H1 (cell line): ENCODE results near the gene PA2G4. TPM values are rescaled to one million over a fixed set of nuclear protein-coding genes. Genes with fewer than 3 reads are reported as not detected.

ENCODE experiments used
- CTCF ChIA-PET: fragments of 300-600 bp; sonication (Branson Sonifier 250); formaldehyde crosslinking; loops from one replicate; lab custom pipeline; 2021; ENCODE audit not compliant: partially characterized antibody; lab: Charles Lee
- POLR2A ChIA-PET: fragments of 300-600 bp; sonication (Branson Sonifier 250); formaldehyde crosslinking; loops from one replicate; lab custom pipeline; 2021; ENCODE audit warnings: inconsistent platforms; ENCODE audit not compliant: partially characterized antibody; lab: Charles Lee
- DNase-seq, 2 experiments: peaks; one replicate each; pipeline versions ENCODE4 v3.0.0 to v3.0.0-alpha.2; 2010 to 2022; ENCODE audit warnings: low spot score in 2 of 2, low read depth in 1 of 2, mixed read lengths in 1 of 2
- FAIRE-seq: peaks from 2 replicates; lab custom pipeline; 2011; peaks lifted over from hg19 to GRCh38; lab: Jason Lieb, UNC
- H2AFZ ChIP-seq: 2 replicates; pipeline ENCODE4 v1.8.1; 2012; ENCODE audit warnings: low read length, inconsistent platforms
- H2AK5ac ChIP-seq: 2 replicates; pipeline ENCODE4 v1.6.1; 2013; ENCODE audit warnings: low read depth, low read length
- H2BK120ac ChIP-seq: replicated peaks from 2 replicates; pipeline ENCODE3; 2013; ENCODE audit warnings: low read depth, low read length, inconsistent platforms
- H2BK12ac ChIP-seq: 2 replicates; pipeline ENCODE4 v1.6.1; 2013; ENCODE audit warnings: low read depth, low read length
- H2BK15ac ChIP-seq: 2 replicates; pipeline ENCODE4 v1.6.1; 2013; ENCODE audit warnings: low read length
- H2BK20ac ChIP-seq: 2 replicates; pipeline ENCODE4 v1.6.1; 2013; ENCODE audit warnings: low read length
- H2BK5ac ChIP-seq: 2 replicates; pipeline ENCODE4 v1.6.1; 2013; ENCODE audit warnings: low read depth, low read length
- H3K14ac ChIP-seq: 2 replicates; pipeline ENCODE4 v1.6.1; 2013; ENCODE audit warnings: inconsistent platforms; ENCODE audit not compliant: insufficient read length
- H3K18ac ChIP-seq: 2 replicates; pipeline ENCODE4 v1.6.1; 2013; ENCODE audit warnings: low read length; ENCODE audit errors: extremely low read depth
- H3K23ac ChIP-seq: 2 replicates; pipeline ENCODE4 v1.6.1; 2013; ENCODE audit warnings: inconsistent platforms; ENCODE audit not compliant: insufficient read length
- H3K23me2 ChIP-seq: 2 replicates; pipeline ENCODE4 v1.6.1; 2013; ENCODE audit warnings: low read depth, low read length
- H3K27ac ChIP-seq: 2 replicates; pipeline ENCODE4 v1.6.1; 2011; ENCODE audit warnings: low read depth, low read length, inconsistent platforms
- H3K27me3 ChIP-seq, 4 experiments: replicated peaks in 1 of 4; 1 replicate in 1 of 4; 2 replicates in 3 of 4; pipeline versions ENCODE4 v1.6.1 to v1.8.1; 2011 to 2013; ENCODE audit warnings: low read length in 3 of 4, mild to moderate bottlenecking in 3 of 4, inconsistent platforms in 2 of 4, mixed read lengths in 2 of 4, moderate library complexity in 1 of 4; ENCODE audit not compliant: control insufficient read depth in 3 of 4, insufficient read depth in 3 of 4; ENCODE audit errors: extremely low read depth in 1 of 4
- H3K36me3 ChIP-seq, 4 experiments: 2 replicates each; pipeline versions ENCODE4 v1.6.1 to v1.8.1; 2011 to 2013; ENCODE audit warnings: mild to moderate bottlenecking in 4 of 4, low read length in 3 of 4, moderate library complexity in 2 of 4, control low read depth in 1 of 4, inconsistent platforms in 1 of 4; ENCODE audit not compliant: insufficient read depth in 4 of 4, control insufficient read depth in 2 of 4
- H3K4ac ChIP-seq: replicated peaks from 2 replicates; pipeline ENCODE3; 2013; ENCODE audit warnings: low read length, low read depth, mixed read lengths, inconsistent platforms; ENCODE audit not compliant: insufficient read length
- H3K4me1 ChIP-seq, 4 experiments: replicated peaks in 1 of 4; 1 replicate in 1 of 4; 2 replicates in 3 of 4; pipeline versions ENCODE4 v1.6.1 to v1.8.1; 2011 to 2013; ENCODE audit warnings: low read length in 3 of 4, inconsistent platforms in 2 of 4, mixed read lengths in 1 of 4; ENCODE audit not compliant: insufficient read depth in 4 of 4, control insufficient read depth in 3 of 4
- H3K4me2 ChIP-seq, 2 experiments: 2 replicates each; pipeline versions ENCODE4 v1.6.1 to v1.8.1; 2011 to 2013; ENCODE audit warnings: low read depth in 2 of 2, low read length in 2 of 2, control low read depth in 1 of 2, inconsistent platforms in 1 of 2, mild to moderate bottlenecking in 1 of 2; ENCODE audit not compliant: insufficient read depth in 1 of 2
- H3K4me3 ChIP-seq, 4 experiments: fragments of 200-600, 300-600 bp in 1 of 4; sonication (generic), shearing (Covaris generic), sonication (Bioruptor Twin) in 1 of 4; 2 replicates each; pipeline versions ENCODE4 v1.5.1 to v1.8.1; 2011 to 2016; ENCODE audit warnings: low read length in 4 of 4, low read depth in 3 of 4, control low read depth in 2 of 4, inconsistent platforms in 2 of 4, mild to moderate bottlenecking in 2 of 4, mixed read lengths in 1 of 4, moderate library complexity in 1 of 4; ENCODE audit not compliant: insufficient read depth in 2 of 4; ENCODE audit errors: extremely low read depth in 1 of 4
- H3K56ac ChIP-seq: replicated peaks from 2 replicates; pipeline ENCODE3; 2013; ENCODE audit warnings: low read depth, mild to moderate bottlenecking, mixed read lengths, low read length, inconsistent platforms; ENCODE audit not compliant: insufficient read length
- H3K79me1 ChIP-seq: 2 replicates; pipeline ENCODE4 v1.6.1; 2013; ENCODE audit warnings: low read depth, low read length, control low read depth
- H3K79me2 ChIP-seq, 2 experiments: 2 replicates each; pipeline versions ENCODE4 v1.6.1 to v1.8.1; 2012 to 2013; ENCODE audit warnings: low read length in 2 of 2, mild to moderate bottlenecking in 2 of 2, inconsistent platforms in 1 of 2; ENCODE audit not compliant: insufficient read depth in 2 of 2, control insufficient read depth in 1 of 2
- H3K9ac ChIP-seq, 4 experiments: replicated peaks in 1 of 4; 1 replicate in 1 of 4; 2 replicates in 3 of 4; pipeline versions ENCODE4 v1.6.1 to v1.8.1; 2011 to 2013; ENCODE audit warnings: low read depth in 3 of 4, low read length in 3 of 4, control low read depth in 2 of 4, mild to moderate bottlenecking in 2 of 4, moderate library complexity in 2 of 4, inconsistent platforms in 1 of 4; ENCODE audit errors: extremely low read depth in 1 of 4
- H3K9me3 ChIP-seq, 2 experiments: 2 replicates each; pipeline versions ENCODE4 v1.6.1 to v1.8.1; 2012 to 2013; ENCODE audit warnings: mild to moderate bottlenecking in 2 of 2, moderate library complexity in 2 of 2, control low read depth in 1 of 2, inconsistent platforms in 1 of 2, low read depth in 1 of 2, low read length in 1 of 2, mixed read lengths in 1 of 2; ENCODE audit not compliant: insufficient read depth in 2 of 2
- H4K20me1 ChIP-seq, 2 experiments: replicated peaks in 1 of 2; 2 replicates each; pipeline versions ENCODE3 to v1.8.1; 2011 to 2013; ENCODE audit warnings: inconsistent platforms in 2 of 2, low read length in 2 of 2, mild to moderate bottlenecking in 1 of 2; ENCODE audit not compliant: insufficient read depth in 2 of 2, control insufficient read depth in 1 of 2
- H4K5ac ChIP-seq: 2 replicates; pipeline ENCODE4 v1.6.1; 2013; ENCODE audit warnings: low read length, low read depth, mixed read lengths, inconsistent platforms; ENCODE audit not compliant: insufficient read length
- H4K8ac ChIP-seq: 2 replicates; pipeline ENCODE4 v1.8.0; 2013; ENCODE audit warnings: mild to moderate bottlenecking, moderate library complexity, low read length, inconsistent platforms; ENCODE audit not compliant: insufficient read depth; ENCODE audit errors: extremely low read depth
- H4K91ac ChIP-seq: replicated peaks from 2 replicates; pipeline ENCODE3; 2013; ENCODE audit warnings: low read length, mixed read lengths, inconsistent platforms; ENCODE audit not compliant: insufficient read length
- CBX8 ChIP-seq: fragments of 300-800, 300-1000 bp; sonication (generic); IDR thresholded peaks from 2 replicates; pipeline ENCODE4 v1.7.1; 2016; ENCODE audit warnings: low read depth, low read length, borderline replicate concordance
- EGR1 ChIP-seq: IDR thresholded peaks from 2 replicates; pipeline ENCODE4 v1.6.1; 2011; ENCODE audit warnings: low read depth, low read length, borderline replicate concordance
- EZH2 ChIP-seq: fragments of 200-600 bp; sonication (generic); IDR thresholded peaks from 2 replicates; pipeline ENCODE4 v1.7.1; 2012; ENCODE audit warnings: low read depth, mild to moderate bottlenecking, moderate library complexity, low read length, inconsistent platforms; ENCODE audit not compliant: severe bottlenecking
- SP1 ChIP-seq: IDR thresholded peaks from 2 replicates; pipeline ENCODE4 v1.6.1; 2011; ENCODE audit warnings: low read depth, low read length
- SP2 ChIP-seq: IDR thresholded peaks from 2 replicates; pipeline ENCODE4 v1.6.1; 2012; ENCODE audit warnings: mild to moderate bottlenecking, low read length, inconsistent platforms
- WGBS, 2 experiments: shearing (Covaris generic) in 1 of 2; methylation state at CpG; one replicate each; pipeline versions ENCODE4 v1.1.6 to v1.1.7; 2013 to 2015; ENCODE audit warnings: low lambda C conversion rate in 2 of 2, mixed read lengths in 2 of 2, inconsistent platforms in 1 of 2, low coverage in 1 of 2, missing lambda C conversion rate in 1 of 2; ENCODE audit not compliant: insufficient replicate concordance in 2 of 2, insufficient coverage in 1 of 2, insufficient read length in 1 of 2; ENCODE audit errors: extremely low coverage in 1 of 2, missing lambda C conversion rate in 1 of 2; 5-methylcytosine and 5-hydroxymethylcytosine counted together
- polyA plus RNA-seq, 7 experiments: library from polyadenylated mRNA; depleted of rRNA in 3 of 7; stranded (reverse) in 5 of 7; unstranded in 2 of 7; fragments of >200 nt in 5 of 7; fragments of 200-250 nt in 2 of 7; gene quantifications; 1 replicate in 5 of 7; 2 replicates in 1 of 7; 4 replicates in 1 of 7; pipeline versions ENCODE4 v1.2.1 to v1.2.3, GENCODE V29; 2011 to 2013; ENCODE audit warnings: missing spikeins in 2 of 7, mixed read lengths in 2 of 7
- total RNA-seq: library from RNA; stranded (reverse); fragmentation: NEBNext Ultra II Directional; extraction: Animal tissue kit (Norgen Biotek cat#: 25700); gene quantifications from 2 replicates; pipeline ENCODE4 v1.2.1, GENCODE V29; 2021
- TF ChIP-seq, protein P1 (sequence below): IDR thresholded peaks from 2 replicates; pipeline ENCODE4 v1.6.1; 2012; ENCODE audit warnings: low read length, inconsistent platforms

PA2G4 gene
- total and polyA plus RNA-seq, 2 of the 8 experiments (the other 6 are each of a cell fraction or from before 2014, with no cell fraction given): 159 to 242 TPM

DNA sequence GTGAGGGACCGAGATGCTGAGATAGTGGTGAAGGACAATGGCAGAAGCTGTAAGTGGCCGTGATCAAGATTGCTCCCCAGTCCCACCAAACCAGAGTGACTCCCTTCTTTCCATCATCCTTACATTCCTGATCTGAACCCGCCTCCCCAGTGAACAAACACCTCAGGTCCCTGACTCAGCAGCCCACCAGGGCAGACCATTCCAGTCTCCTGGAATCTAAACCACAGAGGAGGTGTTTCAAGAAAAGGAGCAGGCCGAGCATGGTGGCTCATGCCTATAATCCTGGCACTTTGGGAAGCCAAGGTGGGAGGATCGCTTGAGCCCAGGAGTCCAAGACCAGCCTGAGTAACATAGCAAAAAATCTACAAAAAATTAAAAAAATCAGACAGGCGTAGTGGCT is 17.8 kb upstream of the PA2G4 start:
- Histone ChIP-seq H3K4me2 (no peak overlapping the region), H3K4me3 (no peak overlapping the region), H3K27me3 (no peaks in the 10 kb centered on the region), H3K9me3 (no peaks in the 10 kb centered on the region), H3K23ac (no peak overlapping the region), H4K91ac (no peak overlapping the region), H3K79me1 (peaks cover 2% of the 10 kb centered on the region; the same call in 1 of the 2 replicates), H3K18ac (no peak overlapping the region), H3K56ac (no peak overlapping the region), H2AFZ (no peak overlapping the region), H3K27ac (no peak overlapping the region), H2BK120ac (no peak overlapping the region), H3K4ac (no peak overlapping the region), H2BK15ac (no peak overlapping the region), H2AK5ac (no peak overlapping the region), H2BK20ac (no peak overlapping the region), H2BK5ac (no peak overlapping the region), H3K14ac (no peak overlapping the region), H2BK12ac (no peak overlapping the region), H3K23me2 (no peaks in the 10 kb centered on the region; the same call in 1 of the 2 replicates), H3K9ac (no peak overlapping the region), H3K79me2 (peaks cover 0 to 18% of the 10 kb centered on the region in 2 experiments; a peak in 2 of 4 replicates), H3K36me3 (peaks cover 20 to 53% (median 39%) of the 10 kb centered on the region in 4 experiments), H4K20me1 (peaks cover 2 to 9% of the 10 kb centered on the region in 2 experiments), H4K5ac (no peak overlapping the region), H3K4me1 (peaks cover 0 to 5% (median 2%) of the 10 kb centered on the region in 4 experiments; a peak in 6 of 7 replicates), H4K8ac (no peak overlapping the region)
- POLR2A ChIA-PET: interaction anchor here (3.3 to 8.9 kb wide), 3 partner anchors 17 to 41 kb away, joined by 20 to 112 read pairs (median 29); partner anchors contain the start of genes PA2G4, RPL41 and ZC3H10
- CTCF ChIA-PET: interaction anchor here (0.8 to 4.8 kb wide), 5 partner anchors 9 to 35 kb away, joined by 3 to 38 read pairs (median 14); partner anchors contain the start of gene PA2G4
- DNase-seq (no peak), FAIRE-seq (no peak)
- 90% methylated on average over 6 of the region's 6 CpGs; no CpG with 5 or more reads in 1 of the 2 experiments for WGBS, 2 experiments
- TF ChIP-seq, protein P1, sequence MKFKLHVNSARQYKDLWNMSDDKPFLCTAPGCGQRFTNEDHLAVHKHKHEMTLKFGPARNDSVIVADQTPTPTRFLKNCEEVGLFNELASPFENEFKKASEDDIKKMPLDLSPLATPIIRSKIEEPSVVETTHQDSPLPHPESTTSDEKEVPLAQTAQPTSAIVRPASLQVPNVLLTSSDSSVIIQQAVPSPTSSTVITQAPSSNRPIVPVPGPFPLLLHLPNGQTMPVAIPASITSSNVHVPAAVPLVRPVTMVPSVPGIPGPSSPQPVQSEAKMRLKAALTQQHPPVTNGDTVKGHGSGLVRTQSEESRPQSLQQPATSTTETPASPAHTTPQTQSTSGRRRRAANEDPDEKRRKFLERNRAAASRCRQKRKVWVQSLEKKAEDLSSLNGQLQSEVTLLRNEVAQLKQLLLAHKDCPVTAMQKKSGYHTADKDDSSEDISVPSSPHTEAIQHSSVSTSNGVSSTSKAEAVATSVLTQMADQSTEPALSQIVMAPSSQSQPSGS: no peak
- TF ChIP-seq SP2: no peak
- TF ChIP-seq EZH2: no peak
- TF ChIP-seq EGR1: no peak
- TF ChIP-seq SP1: no peak
- TF ChIP-seq CBX8: no peak
